Activated CD8-positive, alpha-beta memory T cell treated with anti-CD3 and anti-CD28 coated beads for 36 hours (primary cell): ENCODE measurements around the gene EFCAB14. TPM values are rescaled to one million over a fixed set of nuclear protein-coding genes. Genes with fewer than 3 reads are reported as not detected.
"Not testable (repeated sequence)": the region's sequence is repeated elsewhere in the genome, so short reads cannot be mapped to it uniquely, and the experiment has no call there.

ENCODE experiments used
- CTCF ChIA-PET: fragments of 350-600 bp; sonication (Branson Sonifier 250); formaldehyde crosslinking; loops from one replicate; lab custom pipeline; 2021; ENCODE audit warnings: antibody characterized with exemption; lab: Charles Lee
- POLR2A ChIA-PET: fragments of 350-600 bp; sonication (Branson Sonifier 250); formaldehyde crosslinking; loops from one replicate; lab custom pipeline; 2021; ENCODE audit warnings: antibody characterized with exemption; lab: Charles Lee
- total RNA-seq, 2 experiments: library from RNA; stranded (reverse); gene quantifications; one replicate each; pipeline ENCODE4 v1.2.3, GENCODE V29; 2021

The EFCAB14 gene
- 10 to 100 TPM; 44.9 to 45.6 TPM for total RNA-seq

- ChIA-PET CTCF (interaction anchor here (0.7 to 1.0 kb wide), 2 partner anchors 41 to 235 kb away, joined by 3 to 4 read pairs; no protein-coding TSS in a partner anchor), POLR2A (interaction anchor here (1.5 kb wide), 1 partner anchor 52 kb away, joined by 7 read pairs; no protein-coding TSS in a partner anchor)
These were observed at the start of gene EFCAB14 for GRCh38 chr1:46718727-46719622. Gene EFCAB14, minus strand, starts transcription at chr1:46719114. Its CDS starts 1,027 bp downstream, at chr1:46718087.

GRCh38 chr1:46768445-46768844 is 49.5 kb upstream of the EFCAB14 start:
- POLR2A ChIA-PET = no interaction called here
- CTCF ChIA-PET = no interaction called here

- POLR2A ChIA-PET = no interaction called here
- CTCF ChIA-PET = no interaction called here
These were observed 48.9 kb upstream of the EFCAB14 start for GRCh38 chr1:46767649-46768282.

- CTCF ChIA-PET = no interaction called here
- POLR2A ChIA-PET = no interaction called here
These were observed 45.5 kb upstream of the EFCAB14 start for GRCh38 chr1:46764402-46764801.

GRCh38 chr1:46761740-46762139 is 42.8 kb upstream of the EFCAB14 start:
- ChIA-PET CTCF (no interaction called here), POLR2A (no interaction called here)

GRCh38 chr1:46760558-46761166 is 41.7 kb upstream of the EFCAB14 start:
- ChIA-PET CTCF (interaction anchor here (0.8 kb wide), 1 partner anchor 13 kb away, joined by 3 read pairs; no protein-coding TSS in a partner anchor), POLR2A (interaction anchor here (0.6 kb wide), 1 partner anchor 430 kb away, joined by 4 read pairs; no protein-coding TSS in a partner anchor)

- CTCF ChIA-PET = no interaction called here
- POLR2A ChIA-PET = no interaction called here
These were observed 39.1 kb upstream of the EFCAB14 start for GRCh38 chr1:46757956-46758528.

GRCh38 chr1:46757247-46757955 is 38.5 kb upstream of the EFCAB14 start:
- ChIA-PET CTCF (interaction anchor here (0.6 kb wide), 1 partner anchor 422 kb away, joined by 3 read pairs; no protein-coding TSS in a partner anchor), POLR2A (no interaction called here)

GRCh38 chr1:46755121-46755520 is 36.2 kb upstream of the EFCAB14 start:
- ChIA-PET CTCF (no interaction called here), POLR2A (no interaction called here)

GRCh38 chr1:46754707-46755106 is 35.8 kb upstream of the EFCAB14 start:
- CTCF ChIA-PET, POLR2A ChIA-PET: not testable (repeated sequence)

- ChIA-PET CTCF (no interaction called here), POLR2A (no interaction called here)
These were observed 35.1 kb upstream of the EFCAB14 start for GRCh38 chr1:46753985-46754384.

- ChIA-PET CTCF (no interaction called here), POLR2A (no interaction called here)
These were observed 31.0 kb upstream of the EFCAB14 start for GRCh38 chr1:46749921-46750404.

GRCh38 chr1:46749404-46749803 is 30.5 kb upstream of the EFCAB14 start:
- CTCF ChIA-PET = no interaction called here
- POLR2A ChIA-PET = no interaction called here

- ChIA-PET CTCF (interaction anchor here (0.9 kb wide), 1 partner anchor 13 kb away, joined by 3 read pairs; no protein-coding TSS in a partner anchor), POLR2A (no interaction called here)
These were observed 28.9 kb upstream of the EFCAB14 start for GRCh38 chr1:46747683-46748288.

- ChIA-PET CTCF (no interaction called here), POLR2A (no interaction called here)
These were observed 23.2 kb upstream of the EFCAB14 start for GRCh38 chr1:46742069-46742468.

GRCh38 chr1:46735708-46736324 is 16.9 kb upstream of the EFCAB14 start:
- ChIA-PET POLR2A (no interaction called here), CTCF (no interaction called here)

- POLR2A ChIA-PET, CTCF ChIA-PET: not testable (repeated sequence)
These were observed 9.5 kb upstream of the EFCAB14 start for GRCh38 chr1:46728327-46728873.

GRCh38 chr1:46725736-46726108 is 6.8 kb upstream of the EFCAB14 start:
- ChIA-PET CTCF (interaction anchor here (1.0 to 2.0 kb wide), 4 partner anchors 12 to 192 kb away, joined by 3 to 8 read pairs (median 4); no protein-coding TSS in a partner anchor), POLR2A (no interaction called here)
